HepG2 (cell line): ENCODE measurements around the gene LHFPL6. TPM values are rescaled to one million over a fixed set of nuclear protein-coding genes. Genes with fewer than 3 reads are reported as not detected.
A peak's percentile ranks its signal among the peaks of the same experiment; 100 is the strongest.

Experiments used
- ATAC-seq: fragments of 200-7000 bp; cut with Tn5 transposase; 3 replicates; pipeline ENCODE4 v1.9.1; 2020; ENCODE audit warnings: mild to moderate bottlenecking, moderate library complexity
- BruUV-seq: library from RNA; stranded (reverse); fragments of 400-500 nt; replicated peaks from 2 replicates; lab custom pipeline; 2021; lab: Mats Ljungman, UMichigan
- CTCF ChIA-PET: fragments of 300-600 bp; formaldehyde crosslinking; extraction: SDS; loops from one replicate; lab custom pipeline; 2021; ENCODE audit warnings: low total read pairs, inconsistent platforms, low intra/inter-chr PET ratio; lab: Yijun Ruan, JAX
- POLR2A ChIA-PET: fragments of 350-600 bp; sonication (Branson Sonifier 250); formaldehyde crosslinking; loops from one replicate; lab custom pipeline; 2020; ENCODE audit warnings: antibody characterized with exemption, inconsistent platforms; lab: Yijun Ruan, JAX
- DNase-seq: peaks from one replicate; pipeline ENCODE4 v3.0.0-alpha.2; 2015; ENCODE audit warnings: low spot score
- FAIRE-seq: peaks from 3 replicates; lab custom pipeline; 2011; peaks lifted over from hg19 to GRCh38; lab: Jason Lieb, UNC
- H2AFZ ChIP-seq: one replicate; pipeline ENCODE4 v1.6.1; 2011; ENCODE audit warnings: low read length, inconsistent platforms
- H3K27ac ChIP-seq: fragments of 300-600 bp; 3 replicates; pipeline ENCODE4 v1.8.0; 2011; ENCODE audit warnings: mixed run types, mild to moderate bottlenecking, mixed read lengths, low read length, inconsistent platforms; ENCODE audit not compliant: insufficient read depth; ENCODE audit errors: extremely low read length
- H3K27me3 ChIP-seq, 2 experiments: fragments of 200-600 bp in 1 of 2; 2 replicates in 1 of 2; 3 replicates in 1 of 2; pipeline versions ENCODE4 v1.6.0 to v1.8.0; 2011; ENCODE audit warnings: low read length in 2 of 2, mild to moderate bottlenecking in 2 of 2, moderate library complexity in 2 of 2, inconsistent platforms in 1 of 2; ENCODE audit not compliant: insufficient read depth in 2 of 2, control insufficient read depth in 1 of 2
- H3K36me3 ChIP-seq, 2 experiments: fragments of 200-600 bp in 1 of 2; replicated peaks in 1 of 2; 2 replicates in 1 of 2; 3 replicates in 1 of 2; pipeline versions ENCODE4 v1.5.1 to v1.8.0; 2011; ENCODE audit warnings: low read length in 2 of 2, inconsistent platforms in 1 of 2; ENCODE audit not compliant: insufficient read depth in 2 of 2, control insufficient read depth in 1 of 2
- H3K4me1 ChIP-seq: 2 replicates; pipeline ENCODE4 v1.5.1; 2012; ENCODE audit warnings: low read length, inconsistent platforms; ENCODE audit not compliant: insufficient read depth
- H3K4me2 ChIP-seq: 2 replicates; pipeline ENCODE4 v1.6.0; 2011; ENCODE audit warnings: low read depth, low read length, inconsistent platforms
- H3K4me3 ChIP-seq, 3 experiments: fragments of 200-600 bp in 1 of 3; sonication (generic), shearing (Covaris generic) in 1 of 3; replicated peaks in 1 of 3; 2 replicates each; pipeline ENCODE4 v1.5.1; 2011 to 2016; ENCODE audit warnings: low read length in 3 of 3, inconsistent platforms in 2 of 3, low read depth in 2 of 3, mild to moderate bottlenecking in 2 of 3, control low read depth in 1 of 3, mixed read lengths in 1 of 3; ENCODE audit not compliant: insufficient read depth in 1 of 3
- H3K79me2 ChIP-seq: one replicate; pipeline ENCODE4 v1.6.1; 2011; ENCODE audit warnings: low read length, inconsistent platforms; ENCODE audit not compliant: insufficient read depth
- H3K9ac ChIP-seq: 2 replicates; pipeline ENCODE4 v1.6.0; 2011; ENCODE audit warnings: mild to moderate bottlenecking, low read depth, low read length, inconsistent platforms; ENCODE audit not compliant: insufficient read depth
- H3K9me3 ChIP-seq: 2 replicates; pipeline ENCODE4 v1.5.1; 2012; ENCODE audit warnings: mild to moderate bottlenecking, low read length
- H4K20me1 ChIP-seq: 2 replicates; pipeline ENCODE4 v1.6.0; 2011; ENCODE audit warnings: inconsistent platforms, mild to moderate bottlenecking, low read length, moderate library complexity; ENCODE audit not compliant: insufficient read depth
- FOXJ3 ChIP-seq: sonication (generic); formaldehyde crosslinking; IDR thresholded peaks from 2 replicates; pipeline ENCODE4 v1.4.0; 2020; ENCODE audit warnings: missing genetic modification reagents, mild to moderate bottlenecking, borderline replicate concordance
- NONO ChIP-seq, 2 experiments: fragments of 450-650 bp in 1 of 2; sonication (generic) in 1 of 2; formaldehyde crosslinking in 1 of 2; IDR thresholded peaks in 1 of 2; conservative IDR thresholded peaks in 1 of 2; 2 replicates each; pipeline versions ENCODE4 v1.6.1 to v1.8.0; 2017 to 2022; ENCODE audit warnings: mild to moderate bottlenecking in 1 of 2, missing genetic modification reagents in 1 of 2, moderate library complexity in 1 of 2
- RAD51 ChIP-seq: fragments of 450-650 bp; IDR thresholded peaks from 2 replicates; pipeline ENCODE4 v1.6.1; 2016; ENCODE audit warnings: borderline replicate concordance
- USF2 ChIP-seq, 2 experiments: sonication (generic) in 1 of 2; formaldehyde crosslinking in 1 of 2; IDR thresholded peaks; 2 replicates each; pipeline versions ENCODE4 v1.5.1 to v1.6.1; 2011 to 2020; ENCODE audit warnings: borderline replicate concordance in 1 of 2, low read depth in 1 of 2, low read length in 1 of 2, mild to moderate bottlenecking in 1 of 2, missing genetic modification reagents in 1 of 2, moderate library complexity in 1 of 2
- YEATS2 ChIP-seq: sonication (generic); formaldehyde crosslinking; IDR thresholded peaks from 2 replicates; pipeline ENCODE4 v1.4.0; 2020; ENCODE audit warnings: missing genetic modification reagents, borderline replicate concordance
- ZBTB7A ChIP-seq: sonication (generic); formaldehyde crosslinking; IDR thresholded peaks from 2 replicates; pipeline ENCODE4 v1.8.0; 2022; ENCODE audit warnings: mild to moderate bottlenecking, missing genetic modification reagents
- WGBS: methylation state at CpG from one replicate; pipeline ENCODE4 v1.1.6; 2017; ENCODE audit warnings: low lambda C conversion rate; 5-methylcytosine and 5-hydroxymethylcytosine counted together
- in situ Hi-C: cut with HindIII; loops from 2 replicates; pipeline ENCODE4 v1.10.0; 2017; ENCODE audit warnings: low pct_unique_long_range_greater_than_20kb; ENCODE audit not compliant: extremely low pct_ligation_motif_present
- intact Hi-C: fragments of 100-400 bp; cut with micrococcal nuclease; formaldehyde crosslinking; loops from one replicate; pipeline ENCODE4 v1.10.0; 2022; ENCODE audit not compliant: unreplicated experiment
- polyA plus RNA-seq, 8 experiments: library from polyadenylated mRNA; depleted of rRNA in 3 of 8; stranded (reverse) in 7 of 8; unstranded in 1 of 8; fragments of >200 nt; fragmentation: Illumina TruSeq in 4 of 8; extraction: Trizol in 4 of 8; gene quantifications; 2 replicates each; pipeline versions ENCODE4 v1.2.1 to v1.2.3, GENCODE V29; 2011 to 2016; ENCODE audit warnings: low read depth in 4 of 8, missing spikeins in 1 of 8, mixed read lengths in 1 of 8; ENCODE audit not compliant: insufficient read depth in 1 of 8
- total RNA-seq, 5 experiments: library from RNA; depleted of rRNA; stranded (reverse); fragments of >200 nt; fragmentation: Illumina TruSeq; extraction: Trizol; gene quantifications; 2 replicates each; pipeline ENCODE4 v1.2.3, GENCODE V29; 2016; ENCODE audit warnings: low read depth in 1 of 5

Gene LHFPL6
- total and polyA plus RNA-seq, 2 of the 13 experiments (the other 11 are each of a cell fraction or from before 2014, with no cell fraction given): not detected

GRCh38 chr13:39531646-39532045, 71.3 kb downstream of the LHFPL6 start:
- FAIRE-seq (no peak), DNase-seq (no peak), ATAC-seq (no peak)
- Histone ChIP-seq H3K36me3 (no peaks in the 10 kb centered on the region), H4K20me1 (no peaks in the 10 kb centered on the region), H3K4me1 (no peaks in the 10 kb centered on the region), H3K9me3 (no peaks in the 10 kb centered on the region), H3K4me3 (no peak overlapping the region), H3K27ac (no peak overlapping the region), H3K27me3 (no peaks in the 10 kb centered on the region), H3K9ac (no peak overlapping the region), H3K79me2 (no peaks in the 10 kb centered on the region), H2AFZ (no peak overlapping the region), H3K4me2 (no peak overlapping the region)
- CTCF ChIA-PET: no interaction called here
- POLR2A ChIA-PET: no interaction called here
- TF ChIP-seq USF2 (IDR thresholded peaks at IDR 0.05; ENCODE audit: low read depth, low read length) (peak; percentile 59), USF2 (CRISPR knock-in tag; IDR thresholded peaks at IDR 0.05; ENCODE audit: borderline replicate concordance) (no peak), RAD51 (peak; percentile 61; the same call in 1 of the 2 replicates), YEATS2 (CRISPR knock-in tag) (no peak), FOXJ3 (no peak)
- no TSS peak for BruUV-seq
- intact Hi-C loops (no loop called here), in situ Hi-C loops (no loop called here)
- WGBS: 21% methylated on average over 6 of the region's 6 CpGs

DNA sequence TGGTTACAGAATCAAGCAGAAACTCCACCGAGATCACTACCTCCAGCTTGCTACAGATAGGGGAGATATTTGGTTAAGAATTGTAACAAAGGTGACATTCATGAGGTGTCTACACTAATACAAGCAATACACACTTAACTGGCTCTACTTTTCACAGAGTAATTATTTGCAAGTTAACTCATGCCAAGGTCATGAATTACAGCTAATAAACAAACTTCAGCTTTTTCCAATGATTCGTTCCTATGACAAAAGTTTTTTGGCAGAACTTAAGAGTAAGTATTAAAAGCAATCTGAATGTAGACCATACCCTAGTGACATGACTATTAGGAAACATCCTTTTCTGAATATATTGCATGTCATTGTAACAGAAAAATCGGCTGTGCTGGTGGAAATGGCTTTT, 72.1 kb downstream of the LHFPL6 start:
- no peak for FAIRE-seq
- H4K20me1 ChIP-seq: no peaks in the 10 kb centered on the region
- no peak for ATAC-seq
- WGBS: 1% methylated on average over 3 of the region's 3 CpGs
- no peak overlapping the region for H2AFZ ChIP-seq
- intact Hi-C loops: no loop called here
- no peaks in the 10 kb centered on the region for H3K79me2 ChIP-seq
- no peaks in the 10 kb centered on the region for H3K4me1 ChIP-seq
- ChIA-PET POLR2A (no interaction called here), CTCF (no interaction called here)
- no peaks in the 10 kb centered on the region for H3K36me3 ChIP-seq
- in situ Hi-C loops: no loop called here
- TF ChIP-seq NONO (IDR thresholded peaks at IDR 0.05): no peak
- no peak for TF ChIP-seq NONO (CRISPR knock-in tag; conservative IDR thresholded peaks at IDR 0.05)
- TF ChIP-seq ZBTB7A (CRISPR knock-in tag): no peak
- H3K4me3 ChIP-seq: no peak overlapping the region
- BruUV-seq: no TSS peak
- H3K27me3 ChIP-seq: no peaks in the 10 kb centered on the region
- no peak overlapping the region for H3K27ac ChIP-seq
- H3K9ac ChIP-seq: no peak overlapping the region
- no peak for DNase-seq
- no peaks in the 10 kb centered on the region for H3K9me3 ChIP-seq
- H3K4me2 ChIP-seq: no peak overlapping the region
